H4 (cell line): ENCODE results near the gene NFS1. TPM values are rescaled to one million over a fixed set of nuclear protein-coding genes. Genes with fewer than 3 reads are reported as not detected.

Experiments
- DNase-seq: peaks from one replicate; pipeline ENCODE4 v3.0.0-alpha.2; 2015; ENCODE audit warnings: low spot score
- total RNA-seq: library from RNA; depleted of rRNA; stranded (reverse); fragments of >200 nt; shearing (Covaris generic); gene quantifications from 2 replicates; pipeline ENCODE4 v1.2.3, GENCODE V29; 2014

NFS1 gene
- total RNA-seq, 1 experiment from 2014 or later: 42.0 TPM

DNA sequence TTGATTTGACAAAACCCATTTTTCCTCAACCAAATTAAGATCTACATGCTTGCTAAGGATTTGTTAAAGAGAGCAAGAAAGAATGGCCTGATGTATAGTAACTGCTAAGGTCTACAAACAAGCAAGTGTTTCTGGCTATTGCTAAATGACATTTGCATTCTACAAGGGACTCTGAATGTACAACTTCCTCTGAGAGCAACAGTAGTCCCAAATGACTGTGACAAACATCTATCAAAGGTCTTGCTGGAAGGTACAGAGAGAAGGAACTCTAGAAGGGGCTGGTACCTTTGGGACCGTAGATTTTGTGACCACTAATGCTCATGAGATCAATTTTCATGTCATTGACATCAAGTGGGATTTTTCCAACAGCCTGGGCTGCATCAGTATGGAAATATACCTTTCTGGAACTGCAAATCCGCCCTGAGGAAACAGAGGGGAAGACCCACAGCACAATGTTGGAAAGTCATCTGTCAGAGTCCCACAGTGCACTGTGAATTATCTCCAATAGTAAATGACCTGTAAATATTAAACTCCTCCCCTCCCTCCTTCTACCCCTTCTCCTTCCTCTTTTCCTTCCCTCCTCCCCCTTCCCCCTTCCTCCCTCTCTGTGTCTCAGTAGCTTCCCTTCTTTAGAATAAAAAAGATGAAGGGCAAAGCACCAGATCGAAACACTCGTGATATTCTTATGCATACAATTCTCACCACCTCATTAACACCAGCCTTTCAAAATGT lies 18.5 kb downstream of the NFS1 start:
- DNase-seq: no peak

DNA sequence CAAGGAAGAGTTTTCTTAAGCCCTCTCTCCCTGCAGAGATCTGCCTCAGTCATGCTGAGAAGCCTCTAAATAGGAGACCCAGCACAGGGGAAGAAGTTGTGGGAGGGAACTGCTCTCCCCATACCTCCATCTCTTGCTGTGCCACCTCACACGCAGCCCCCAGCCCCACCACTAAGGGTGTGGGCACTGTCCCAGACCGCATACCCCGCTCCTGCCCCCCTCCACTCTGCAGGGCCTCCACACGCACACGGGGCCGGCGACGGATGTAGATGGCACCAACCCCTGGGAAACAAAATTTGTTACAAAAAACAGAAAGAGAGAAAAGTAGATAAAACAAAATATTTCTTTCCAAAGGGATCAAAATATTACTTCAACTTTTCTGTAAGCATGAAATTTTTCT lies 24.2 kb downstream of the NFS1 start:
- DNase-seq: no peak

DNA sequence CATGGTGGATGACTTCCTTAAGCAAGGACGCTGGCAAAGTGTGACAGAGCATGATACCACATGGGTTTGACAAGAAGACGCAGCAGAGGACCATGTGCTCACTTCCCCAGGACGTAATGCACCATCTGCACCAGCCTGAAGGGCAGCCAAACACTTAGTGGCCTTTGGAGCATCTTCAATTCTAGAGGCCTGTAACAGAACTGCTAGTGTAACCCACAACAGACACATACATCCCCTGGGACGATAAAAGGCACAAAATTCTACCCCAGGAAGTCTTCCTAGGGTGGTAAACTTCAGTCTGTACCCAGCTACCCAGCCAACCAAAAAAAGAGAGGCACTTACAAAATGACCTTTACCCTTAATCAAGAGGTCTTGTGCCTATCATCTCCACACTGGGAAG lies 25.3 kb downstream of the NFS1 start:
- DNase-seq: no peak

DNA sequence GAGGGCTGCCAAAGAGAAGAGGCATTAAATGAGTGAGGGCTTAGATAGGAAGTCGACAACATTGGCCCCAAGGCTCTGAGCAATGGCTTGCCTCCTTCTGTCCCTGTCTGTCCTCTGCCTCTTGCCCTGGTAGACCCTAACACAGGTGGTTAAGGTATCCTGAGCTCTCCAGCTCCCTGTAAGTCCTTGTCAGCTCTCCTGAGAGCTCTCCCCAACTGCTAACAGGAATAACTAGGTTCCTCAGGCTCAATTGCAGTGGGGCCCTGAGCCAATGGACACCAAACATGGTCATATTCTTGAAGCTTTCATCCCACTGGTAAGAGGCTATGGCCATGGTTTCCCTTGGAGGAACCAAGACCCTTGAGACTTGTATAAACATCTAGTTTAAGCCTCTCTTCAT lies 29.5 kb downstream of the NFS1 start:
- no peak for DNase-seq

- DNase-seq: no peak
Measured at GRCh38 chr20:35669221-35669620, 29.9 kb downstream of the NFS1 start.

DNA sequence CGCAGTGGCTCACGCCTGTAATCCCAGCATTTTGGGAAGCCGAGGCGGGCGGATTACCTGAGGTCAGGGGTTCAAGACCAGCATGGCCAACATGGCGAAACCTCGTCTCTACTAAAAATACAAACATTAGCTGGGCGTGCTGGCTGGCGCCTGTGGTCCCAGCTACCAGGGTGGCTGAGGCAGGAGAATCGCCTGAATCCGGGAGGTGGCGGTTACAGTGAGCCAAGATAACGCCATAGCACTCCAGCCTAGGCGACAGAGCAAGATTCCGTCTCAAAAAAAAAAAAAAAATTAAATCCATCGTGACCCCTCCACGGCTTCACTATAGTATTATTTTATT lies 33.2 kb downstream of the NFS1 start:
- DNase-seq: no peak

DNA sequence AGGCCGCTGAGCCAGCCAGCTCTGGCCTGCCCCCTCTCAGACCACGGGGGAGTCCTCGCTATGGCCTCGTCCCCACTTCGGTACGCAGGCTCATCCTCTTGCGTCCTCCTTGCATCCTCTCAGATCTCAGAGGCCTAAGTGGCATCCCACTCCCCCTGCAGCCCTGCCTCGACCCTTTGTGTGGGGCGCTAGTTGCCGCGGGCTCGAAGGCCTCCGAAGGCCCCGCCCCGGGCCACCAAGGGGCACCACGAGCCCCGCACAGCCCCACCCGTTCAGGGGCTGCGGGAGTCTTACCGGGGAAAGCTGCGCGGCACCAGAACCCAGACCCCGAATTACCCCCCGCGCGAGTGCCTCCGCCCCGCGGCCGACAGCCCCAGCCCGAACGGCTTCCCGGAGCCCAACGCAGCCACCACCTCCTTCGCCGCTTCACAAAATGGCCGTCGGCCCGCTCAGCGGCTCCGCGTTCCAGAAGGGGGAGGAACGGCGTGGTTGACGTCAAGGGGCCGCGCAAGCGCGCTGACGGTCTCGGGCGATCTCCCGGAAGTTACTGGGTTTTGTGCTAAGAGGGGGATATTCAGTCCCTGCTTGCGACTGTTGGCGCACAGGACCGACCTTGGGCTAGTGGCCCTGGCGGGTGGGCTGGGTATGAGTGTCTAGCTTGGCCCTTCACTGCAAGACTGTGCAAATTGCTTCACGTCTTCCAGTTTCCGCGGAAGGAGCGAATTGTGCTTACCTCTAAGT lies 34.5 kb downstream of the NFS1 start, which contains the start of the genes CPNE1 and RBM12:
CPNE1 (minus strand) TSS at position 435 of the 741 bp plus-strand sequence. CDS start 31,977 bp downstream, outside the sequence.
RBM12 (minus strand) TSS at position 435 of the 741 bp plus-strand sequence. CDS start 9,578 bp downstream, outside the sequence.
- peak; percentile 90 for DNase-seq

DNA sequence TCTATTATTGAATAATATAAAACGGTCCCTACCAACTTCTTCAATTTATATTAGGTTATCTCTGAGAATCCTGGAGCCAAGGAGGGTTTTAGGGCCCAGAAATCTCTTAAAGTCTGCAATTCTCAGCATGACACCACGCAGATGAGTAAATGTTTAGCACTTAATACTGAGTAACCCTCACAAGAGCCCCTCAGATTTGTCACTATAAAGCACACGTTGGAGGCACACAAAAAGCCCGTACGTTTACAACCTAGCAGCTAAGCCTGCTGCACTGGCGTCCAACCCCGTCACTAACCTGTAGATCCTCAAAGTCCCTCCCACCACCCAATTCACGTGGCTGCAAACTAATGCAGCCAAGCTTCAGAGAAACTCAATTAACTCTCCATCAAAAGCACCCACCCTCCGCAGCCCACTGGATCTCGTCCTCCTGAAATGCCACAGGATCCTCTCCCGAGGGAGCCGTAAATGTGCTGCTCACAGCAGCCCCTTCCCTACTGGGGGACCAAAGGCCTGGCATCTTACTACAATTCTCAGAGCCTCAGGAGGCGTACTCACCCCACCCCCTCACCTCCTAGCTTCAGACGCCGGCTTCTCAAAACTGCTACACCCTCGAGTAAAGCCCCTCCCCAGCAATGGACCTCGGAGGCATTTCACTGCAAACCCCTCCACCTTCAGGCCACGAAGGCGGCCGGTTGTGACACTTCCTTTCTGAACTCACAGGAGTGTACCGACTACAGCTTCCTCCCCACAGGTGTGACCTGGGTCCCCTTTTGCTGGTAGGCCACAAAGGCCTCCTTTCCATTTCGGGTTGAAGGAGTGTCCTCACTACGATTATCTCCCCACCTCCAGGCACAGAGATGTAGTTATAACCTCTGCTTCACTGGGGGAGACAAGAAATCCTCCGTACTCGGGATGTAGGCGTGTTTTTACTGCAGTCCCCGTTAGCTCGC lies 35.4 kb downstream of the NFS1 start:
- peak; percentile 27 for DNase-seq

DNA sequence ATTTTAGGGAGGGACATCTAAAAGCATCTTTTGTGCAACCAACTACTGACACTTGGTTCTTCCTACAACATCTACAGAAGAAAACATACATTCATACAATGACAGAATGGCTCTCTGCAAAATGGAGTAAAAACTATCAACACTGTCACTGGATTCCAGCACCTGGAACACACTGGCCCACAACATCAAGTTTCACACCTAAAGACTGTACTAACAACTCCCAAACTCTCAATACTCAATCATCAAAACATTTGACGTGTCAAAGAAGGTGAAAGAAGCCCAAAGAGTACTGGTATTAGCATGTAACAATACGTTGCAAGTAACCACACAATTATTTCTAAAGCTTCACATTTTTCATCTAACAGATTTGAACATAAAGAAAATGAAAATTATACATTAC lies 36.6 kb downstream of the NFS1 start:
- DNase-seq: no peak

- DNase-seq: no peak
Measured at GRCh38 chr20:35661908-35662307, 37.2 kb downstream of the NFS1 start.

GRCh38 chr20:35661053-35661452 lies 38.1 kb downstream of the NFS1 start:
- no peak for DNase-seq

GRCh38 chr20:35660122-35660937 lies 38.8 kb downstream of the NFS1 start:
- DNase-seq: no peak

DNA sequence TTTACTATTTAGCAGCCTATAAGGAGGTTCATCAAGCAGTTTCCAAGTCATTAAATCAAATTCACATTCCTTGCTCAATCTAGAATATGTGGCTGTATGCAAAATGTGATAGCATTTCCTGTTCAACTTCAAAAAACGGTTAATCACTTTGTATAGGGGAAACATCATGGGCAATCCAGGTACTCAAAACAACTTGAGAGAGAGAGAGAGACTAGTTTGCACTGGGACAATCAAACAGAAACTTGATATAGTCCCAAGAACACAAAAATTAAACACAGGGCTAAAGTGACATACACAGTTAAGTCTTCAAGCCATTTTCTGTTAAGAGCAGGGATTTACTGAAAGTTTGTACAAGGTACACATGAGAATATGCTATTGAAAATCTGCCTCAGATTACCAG lies 41.9 kb downstream of the NFS1 start:
- no peak for DNase-seq

DNA sequence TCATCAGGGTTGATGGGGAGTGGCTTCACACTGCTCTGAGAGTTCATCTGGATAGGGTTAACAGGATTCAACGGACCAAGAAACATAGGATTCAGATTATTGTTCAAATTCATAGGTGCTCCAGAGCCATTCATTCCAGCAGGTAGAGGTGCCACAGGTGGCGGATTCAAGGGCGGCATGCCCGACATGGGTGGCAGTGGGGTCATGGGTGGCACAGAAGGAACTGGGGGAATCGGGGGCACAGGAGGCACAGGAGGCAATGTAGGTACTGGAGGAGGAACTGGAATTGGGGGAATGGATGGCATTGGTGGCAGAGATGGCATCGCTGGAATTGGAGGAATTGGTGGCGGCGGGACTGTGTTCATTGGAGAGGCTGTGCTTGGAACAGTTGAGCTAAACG lies 44.7 kb downstream of the NFS1 start:
- DNase-seq: no peak

DNA sequence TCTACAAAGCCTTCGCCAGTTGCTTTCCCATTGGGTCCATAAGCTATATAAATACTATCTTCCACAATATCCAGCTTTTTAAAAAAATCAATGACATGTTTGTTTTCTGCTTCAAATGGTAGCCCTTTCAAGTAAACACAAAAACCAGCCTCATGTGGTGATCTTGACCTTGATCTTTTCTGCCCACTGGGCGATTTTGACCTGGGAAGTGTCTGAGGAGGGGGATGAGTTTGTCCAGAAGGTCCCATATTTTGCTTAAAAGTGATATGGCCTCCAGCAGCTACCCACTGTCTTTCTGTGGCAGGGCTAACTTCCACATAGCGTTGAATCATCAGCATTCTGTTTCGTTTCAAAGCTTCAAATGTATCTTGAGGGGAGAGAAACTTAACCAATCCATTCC lies 45.3 kb downstream of the NFS1 start:
- DNase-seq: no peak

DNA sequence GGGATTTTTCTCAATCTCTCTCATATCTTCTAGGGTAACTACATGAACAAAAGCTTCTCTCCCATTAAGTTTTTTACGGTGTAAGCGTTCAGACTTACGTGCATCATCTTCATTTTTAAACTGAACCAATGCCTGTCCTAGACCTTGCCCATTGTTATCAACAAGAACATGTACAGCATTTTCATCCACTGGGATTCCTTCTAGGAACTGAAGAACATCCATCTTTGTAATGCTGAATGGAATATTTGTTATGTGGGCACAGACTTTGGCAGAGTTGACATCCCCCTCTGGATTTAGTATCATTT lies 45.8 kb downstream of the NFS1 start:
- DNase-seq: no peak

GRCh38 chr20:35652641-35653429 lies 46.3 kb downstream of the NFS1 start:
- DNase-seq: no peak

GRCh38 chr20:35651958-35652357 lies 47.2 kb downstream of the NFS1 start:
- no peak for DNase-seq

DNA sequence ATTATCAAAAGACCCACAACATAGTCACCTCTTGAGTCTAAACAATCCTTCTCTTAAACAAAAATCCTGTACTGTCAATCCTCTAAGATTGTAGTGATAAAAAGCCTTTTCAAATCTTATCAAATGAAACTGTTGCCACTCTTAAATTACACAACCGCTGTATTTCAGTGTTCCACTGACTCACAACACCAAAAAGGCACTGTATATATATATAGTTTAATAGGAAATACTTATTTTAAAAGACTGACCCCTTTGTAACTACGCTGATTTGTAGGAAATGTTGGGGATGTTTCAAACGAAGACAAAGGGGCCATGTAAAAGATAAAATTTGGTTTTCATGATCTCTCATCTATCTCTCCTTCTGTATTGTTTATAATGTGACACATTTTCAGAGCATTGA lies 48.5 kb downstream of the NFS1 start:
- DNase-seq: no peak

DNA sequence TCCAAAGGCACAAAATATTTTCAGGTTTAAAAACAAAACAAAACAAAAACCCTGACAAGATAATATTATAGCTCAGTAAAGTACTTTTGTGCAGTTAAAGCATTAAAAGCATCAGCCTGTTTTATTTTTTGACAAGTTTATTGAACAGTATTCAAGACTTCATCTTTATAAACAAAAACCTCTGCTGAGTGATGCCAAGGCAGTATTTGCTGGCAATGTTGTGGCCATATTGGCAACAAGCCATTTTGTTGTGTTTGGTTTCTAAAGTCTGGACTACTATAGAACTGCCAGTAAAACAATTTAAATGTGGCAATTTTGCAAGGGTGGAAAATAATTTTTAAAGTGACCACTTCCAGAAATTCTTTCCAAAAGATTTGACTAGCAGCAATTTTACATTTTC lies 50.3 kb downstream of the NFS1 start:
- DNase-seq: peak; percentile 29

- DNase-seq: no peak
Measured at GRCh38 chr20:35644806-35645205, 54.3 kb downstream of the NFS1 start.
